OCI-LY7 (cell line): ENCODE results near the gene SLC4A11.

Experiments
- EZH2phosphoT487 ChIP-seq: fragments of 200-600 bp; sonication (generic); IDR thresholded peaks from 2 replicates; pipeline ENCODE4 v1.6.1; 2018; ENCODE audit warnings: low read depth, borderline replicate concordance, mild to moderate bottlenecking, mixed run types, antibody characterized with exemption, low read length, moderate library complexity, mixed read lengths
- TF ChIP-seq, protein P1 (sequence below): fragments of 200-600 bp; sonication (generic); conservative IDR thresholded peaks from 2 replicates; pipeline ENCODE4 v1.5.1; 2014; ENCODE audit warnings: mild to moderate bottlenecking, antibody characterized with exemption, low read length, moderate library complexity, mixed read lengths

DNA sequence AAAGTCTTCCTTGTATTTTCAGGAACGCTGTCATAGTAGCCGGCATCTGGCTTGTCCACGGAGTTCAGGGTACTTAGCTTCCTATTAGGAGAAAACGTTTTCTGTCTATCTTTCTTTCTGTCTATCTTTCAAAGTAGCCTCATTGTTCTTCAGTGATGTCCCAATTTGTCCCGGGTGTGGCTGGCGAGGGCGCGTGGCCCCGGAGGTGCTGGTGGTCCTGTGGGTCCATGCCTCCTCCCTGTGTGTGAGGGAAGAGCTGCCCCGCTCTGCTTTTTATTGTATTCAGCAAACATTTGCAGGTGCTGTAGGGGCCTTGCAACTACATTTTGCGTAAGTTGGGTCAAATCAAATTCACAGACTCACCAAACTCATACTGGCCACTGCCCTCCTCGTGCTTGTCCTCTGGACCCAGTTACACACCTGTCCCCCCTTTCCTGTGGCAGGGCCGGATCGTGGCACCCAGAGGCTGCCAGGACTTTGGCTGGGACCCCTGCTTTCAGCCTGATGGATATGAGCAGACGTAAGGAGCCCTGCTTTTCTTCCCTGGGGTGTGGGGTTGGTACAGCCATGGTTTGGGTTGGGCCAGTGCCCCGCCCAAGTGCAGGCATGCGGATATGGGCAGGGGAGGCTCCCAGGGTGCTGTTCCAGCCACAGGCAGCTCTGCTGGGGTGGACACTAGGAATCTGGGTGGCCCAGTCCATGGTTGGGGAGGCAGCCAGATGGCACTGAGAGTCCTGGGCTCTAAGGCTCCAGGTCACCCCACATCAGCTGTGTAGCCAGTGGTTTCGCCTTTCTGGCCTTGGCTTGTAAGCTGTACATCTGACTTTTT is 17.4 kb downstream of the SLC4A11 start:
- TF ChIP-seq, protein P1, sequence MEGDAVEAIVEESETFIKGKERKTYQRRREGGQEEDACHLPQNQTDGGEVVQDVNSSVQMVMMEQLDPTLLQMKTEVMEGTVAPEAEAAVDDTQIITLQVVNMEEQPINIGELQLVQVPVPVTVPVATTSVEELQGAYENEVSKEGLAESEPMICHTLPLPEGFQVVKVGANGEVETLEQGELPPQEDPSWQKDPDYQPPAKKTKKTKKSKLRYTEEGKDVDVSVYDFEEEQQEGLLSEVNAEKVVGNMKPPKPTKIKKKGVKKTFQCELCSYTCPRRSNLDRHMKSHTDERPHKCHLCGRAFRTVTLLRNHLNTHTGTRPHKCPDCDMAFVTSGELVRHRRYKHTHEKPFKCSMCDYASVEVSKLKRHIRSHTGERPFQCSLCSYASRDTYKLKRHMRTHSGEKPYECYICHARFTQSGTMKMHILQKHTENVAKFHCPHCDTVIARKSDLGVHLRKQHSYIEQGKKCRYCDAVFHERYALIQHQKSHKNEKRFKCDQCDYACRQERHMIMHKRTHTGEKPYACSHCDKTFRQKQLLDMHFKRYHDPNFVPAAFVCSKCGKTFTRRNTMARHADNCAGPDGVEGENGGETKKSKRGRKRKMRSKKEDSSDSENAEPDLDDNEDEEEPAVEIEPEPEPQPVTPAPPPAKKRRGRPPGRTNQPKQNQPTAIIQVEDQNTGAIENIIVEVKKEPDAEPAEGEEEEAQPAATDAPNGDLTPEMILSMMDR = no peak
- no peak for TF ChIP-seq EZH2phosphoT487
